Measurements from ENCODE around the gene NTM.

GRCh38 chr11:131595797-131596196 lies 225.4 kb downstream of the NTM start:
- no peak for TF ChIP-seq CTCF (IDR thresholded peaks at IDR 0.05)
- TF ChIP-seq POLR2A (IDR thresholded peaks at IDR 0.05) = no peak

Data from adrenal gland (tissue), 5 donors.